ENCODE measurements around the gene ADD1. TPM values are rescaled to one million over a fixed set of nuclear protein-coding genes. Genes with fewer than 3 reads are reported as not detected.
"Not testable (repeated sequence)": the region's sequence is repeated elsewhere in the genome, so short reads cannot be mapped to it uniquely, and the experiment has no call there.

Gene ADD1
- total RNA-seq, 1 experiment from 2014 or later = 62.5 TPM

- Histone ChIP-seq H3K9me3 (no peaks in the 10 kb centered on the region), H3K27me3 (no peaks in the 10 kb centered on the region), H3K36me3 (peaks cover 43% of the 10 kb centered on the region), H3K4me3 (no peak overlapping the region)
- no peak for DNase-seq
Observed at GRCh38 chr4:2943364-2944090, 99.9 kb downstream of the ADD1 start.

- H3K9me3 ChIP-seq = no peaks in the 10 kb centered on the region
- H3K27me3 ChIP-seq = no peaks in the 10 kb centered on the region
- H3K36me3 ChIP-seq = peaks cover 46% of the 10 kb centered on the region
- no peak for DNase-seq
- no peak overlapping the region for H3K4me3 ChIP-seq
Observed at GRCh38 chr4:2944091-2944482, 100.4 kb downstream of the ADD1 start.

GRCh38 chr4:2944586-2945526 is 101.2 kb downstream of the ADD1 start:
- no peak for DNase-seq
- Histone ChIP-seq H3K27me3 (no peaks in the 10 kb centered on the region), H3K9me3 (no peaks in the 10 kb centered on the region), H3K36me3 (peaks cover 52% of the 10 kb centered on the region), H3K4me3 (no peak overlapping the region)

- H3K9me3 ChIP-seq, H3K4me3 ChIP-seq, H3K27me3 ChIP-seq, DNase-seq: not testable (repeated sequence)
- H3K36me3 ChIP-seq = peaks cover 62% of the 10 kb centered on the region
Observed at GRCh38 chr4:2945619-2946604, 102.3 kb downstream of the ADD1 start.

- Histone ChIP-seq H3K27me3 (no peaks in the 10 kb centered on the region), H3K4me3 (no peak overlapping the region), H3K36me3 (peaks cover 60% of the 10 kb centered on the region), H3K9me3 (no peaks in the 10 kb centered on the region)
- no peak for DNase-seq
Observed at GRCh38 chr4:2946812-2947600, 103.4 kb downstream of the ADD1 start.

- peaks cover 65% of the 10 kb centered on the region for H3K36me3 ChIP-seq
- no peak overlapping the region for H3K4me3 ChIP-seq
- no peaks in the 10 kb centered on the region for H3K9me3 ChIP-seq
- no peaks in the 10 kb centered on the region for H3K27me3 ChIP-seq
- DNase-seq = no peak
Observed at GRCh38 chr4:2947926-2948325, 104.3 kb downstream of the ADD1 start.

- Histone ChIP-seq H3K4me3 (no peak overlapping the region), H3K36me3 (peaks cover 68% of the 10 kb centered on the region), H3K27me3 (no peaks in the 10 kb centered on the region), H3K9me3 (no peaks in the 10 kb centered on the region)
- DNase-seq = no peak
Observed at GRCh38 chr4:2948895-2949781, 105.5 kb downstream of the ADD1 start.

GRCh38 chr4:2949782-2950125 is 106.1 kb downstream of the ADD1 start:
- H3K36me3 ChIP-seq = peaks cover 63% of the 10 kb centered on the region
- no peaks in the 10 kb centered on the region for H3K27me3 ChIP-seq
- DNase-seq = no peak
- no peak overlapping the region for H3K4me3 ChIP-seq
- H3K9me3 ChIP-seq = no peaks in the 10 kb centered on the region

GRCh38 chr4:2950221-2950989 is 106.8 kb downstream of the ADD1 start:
- DNase-seq = no peak
- no peaks in the 10 kb centered on the region for H3K27me3 ChIP-seq
- no peaks in the 10 kb centered on the region for H3K9me3 ChIP-seq
- H3K4me3 ChIP-seq = no peak overlapping the region
- H3K36me3 ChIP-seq = peaks cover 61% of the 10 kb centered on the region

GRCh38 chr4:2953496-2953895 is 109.9 kb downstream of the ADD1 start:
- no peak for DNase-seq
- peaks cover 69% of the 10 kb centered on the region for H3K36me3 ChIP-seq

GRCh38 chr4:2954358-2955185 is 110.9 kb downstream of the ADD1 start:
- DNase-seq = no peak
- H3K4me3 ChIP-seq = no peak overlapping the region
- no peaks in the 10 kb centered on the region for H3K9me3 ChIP-seq
- H3K36me3 ChIP-seq = peaks cover 66% of the 10 kb centered on the region
- no peaks in the 10 kb centered on the region for H3K27me3 ChIP-seq

More at GRCh38 chr4:2953496-2953895, 109.9 kb downstream of the ADD1 start:
- Histone ChIP-seq H3K4me3 (no peak overlapping the region), H3K27me3 (no peaks in the 10 kb centered on the region), H3K9me3 (no peaks in the 10 kb centered on the region)

- not testable (repeated sequence) for DNase-seq, H3K4me3 ChIP-seq, H3K27me3 ChIP-seq, H3K9me3 ChIP-seq
- peaks cover 58% of the 10 kb centered on the region for H3K36me3 ChIP-seq
Observed at GRCh38 chr4:2955186-2956044, 111.8 kb downstream of the ADD1 start.

GRCh38 chr4:2958446-2958845 is 114.8 kb downstream of the ADD1 start:
- H3K4me3 ChIP-seq = no peak overlapping the region
- no peaks in the 10 kb centered on the region for H3K9me3 ChIP-seq
- peaks cover 40% of the 10 kb centered on the region for H3K36me3 ChIP-seq
- H3K27me3 ChIP-seq = no peaks in the 10 kb centered on the region
- no peak for DNase-seq
